ENCODE results near the gene PPM1K. TPM values are rescaled to one million over a fixed set of nuclear protein-coding genes. Genes with fewer than 3 reads are reported as not detected.

The PPM1K gene
- total RNA-seq, 1 experiment from 2014 or later: 4.2 TPM

DNA sequence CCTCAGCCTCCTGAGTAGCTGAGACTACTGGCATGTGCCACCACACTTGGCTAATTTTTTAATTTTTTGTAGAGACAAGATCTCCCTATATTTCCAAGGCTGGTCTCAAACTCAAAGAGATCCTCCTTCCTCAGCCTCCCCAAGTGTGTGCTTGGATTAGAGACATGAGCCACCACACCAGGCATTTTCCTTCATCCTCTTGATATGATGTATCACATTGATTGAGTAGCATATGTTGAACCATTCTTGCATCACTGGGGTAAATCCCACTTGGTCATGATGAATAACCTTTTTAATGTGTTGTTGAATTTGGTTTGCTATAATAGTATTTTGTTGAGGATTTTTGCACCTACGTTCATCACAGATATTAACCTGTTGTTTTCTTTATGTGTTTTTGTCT is 24.2 kb upstream of the PPM1K start:
- intact Hi-C loops (cut with micrococcal nuclease): no loop called here
- BruUV-seq (replicated peaks): no TSS peak
- Histone ChIP-seq H3K79me2 (ENCODE audit: insufficient read depth, low read length) (no peaks in the 10 kb centered on the region), H3K36me3 (ENCODE audit: control insufficient read depth in 1 of 2, insufficient read depth in 2 of 2, low read length in 2 of 2) (no peaks in the 10 kb centered on the region), H3K4me2 (ENCODE audit: low read length) (no peak overlapping the region), H3K9me2 (ENCODE audit: insufficient read depth) (no peaks in the 10 kb centered on the region), H4K20me1 (ENCODE audit: insufficient read depth) (no peaks in the 10 kb centered on the region), H3K27me3 (ENCODE audit: insufficient read depth, low read length) (no peaks in the 10 kb centered on the region), H3K4me1 (ENCODE audit: control insufficient read depth in 1 of 2, insufficient read depth in 2 of 2, low read length in 2 of 2) (no peaks in the 10 kb centered on the region), H2AFZ (ENCODE audit: low read depth, low read length, poor library complexity, severe bottlenecking) (no peak overlapping the region), H3K9ac (ENCODE audit: low read length) (no peak overlapping the region), H3K9me3 (ENCODE audit: control insufficient read depth in 1 of 2, insufficient read depth in 1 of 2, low read depth in 1 of 2, low read length in 2 of 2) (no peaks in the 10 kb centered on the region), H3K27ac (ENCODE audit: low read depth, low read length) (no peak overlapping the region), H3K4me3 (replicated peaks in 1 of 2; ENCODE audit: low read depth in 1 of 2, low read length in 2 of 2) (no peak overlapping the region)
- ChIA-PET RAD21 (ENCODE audit: low non-redundant PET in 1 of 2, low total read pairs in 2 of 2, uncharacterized antibody in 2 of 2, unreplicated experiment in 2 of 2) (no interaction called here), POLR2A (no interaction called here), CTCF (no interaction called here)
- no peak for DNase-seq (ENCODE audit: low read depth, low spot score)
- TF ChIP-seq, protein P1, sequence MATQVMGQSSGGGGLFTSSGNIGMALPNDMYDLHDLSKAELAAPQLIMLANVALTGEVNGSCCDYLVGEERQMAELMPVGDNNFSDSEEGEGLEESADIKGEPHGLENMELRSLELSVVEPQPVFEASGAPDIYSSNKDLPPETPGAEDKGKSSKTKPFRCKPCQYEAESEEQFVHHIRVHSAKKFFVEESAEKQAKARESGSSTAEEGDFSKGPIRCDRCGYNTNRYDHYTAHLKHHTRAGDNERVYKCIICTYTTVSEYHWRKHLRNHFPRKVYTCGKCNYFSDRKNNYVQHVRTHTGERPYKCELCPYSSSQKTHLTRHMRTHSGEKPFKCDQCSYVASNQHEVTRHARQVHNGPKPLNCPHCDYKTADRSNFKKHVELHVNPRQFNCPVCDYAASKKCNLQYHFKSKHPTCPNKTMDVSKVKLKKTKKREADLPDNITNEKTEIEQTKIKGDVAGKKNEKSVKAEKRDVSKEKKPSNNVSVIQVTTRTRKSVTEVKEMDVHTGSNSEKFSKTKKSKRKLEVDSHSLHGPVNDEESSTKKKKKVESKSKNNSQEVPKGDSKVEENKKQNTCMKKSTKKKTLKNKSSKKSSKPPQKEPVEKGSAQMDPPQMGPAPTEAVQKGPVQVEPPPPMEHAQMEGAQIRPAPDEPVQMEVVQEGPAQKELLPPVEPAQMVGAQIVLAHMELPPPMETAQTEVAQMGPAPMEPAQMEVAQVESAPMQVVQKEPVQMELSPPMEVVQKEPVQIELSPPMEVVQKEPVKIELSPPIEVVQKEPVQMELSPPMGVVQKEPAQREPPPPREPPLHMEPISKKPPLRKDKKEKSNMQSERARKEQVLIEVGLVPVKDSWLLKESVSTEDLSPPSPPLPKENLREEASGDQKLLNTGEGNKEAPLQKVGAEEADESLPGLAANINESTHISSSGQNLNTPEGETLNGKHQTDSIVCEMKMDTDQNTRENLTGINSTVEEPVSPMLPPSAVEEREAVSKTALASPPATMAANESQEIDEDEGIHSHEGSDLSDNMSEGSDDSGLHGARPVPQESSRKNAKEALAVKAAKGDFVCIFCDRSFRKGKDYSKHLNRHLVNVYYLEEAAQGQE (IDR thresholded peaks at IDR 0.05; ENCODE audit: low read depth): no peak
- TF ChIP-seq SP1 (IDR thresholded peaks at IDR 0.05; ENCODE audit: low read depth) (no peak), EZH2phosphoT487 (IDR thresholded peaks at IDR 0.05; ENCODE audit: borderline replicate concordance) (no peak), FOSL1 (IDR thresholded peaks at IDR 0.05; ENCODE audit: low read depth) (no peak), RAD21 (IDR thresholded peaks at IDR 0.05; ENCODE audit: low read depth) (no peak), EGR1 (IDR thresholded peaks at IDR 0.05; ENCODE audit: low read depth) (no peak), JUND (IDR thresholded peaks at IDR 0.05) (no peak), TCF7L2 (IDR thresholded peaks at IDR 0.05; ENCODE audit: borderline replicate concordance, extremely low read depth, insufficient read depth, insufficient read length) (no peak)
- TF ChIP-seq, protein P2, sequence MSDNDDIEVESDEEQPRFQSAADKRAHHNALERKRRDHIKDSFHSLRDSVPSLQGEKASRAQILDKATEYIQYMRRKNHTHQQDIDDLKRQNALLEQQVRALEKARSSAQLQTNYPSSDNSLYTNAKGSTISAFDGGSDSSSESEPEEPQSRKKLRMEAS (IDR thresholded peaks at IDR 0.05): no peak
- TF ChIP-seq, protein P3, sequence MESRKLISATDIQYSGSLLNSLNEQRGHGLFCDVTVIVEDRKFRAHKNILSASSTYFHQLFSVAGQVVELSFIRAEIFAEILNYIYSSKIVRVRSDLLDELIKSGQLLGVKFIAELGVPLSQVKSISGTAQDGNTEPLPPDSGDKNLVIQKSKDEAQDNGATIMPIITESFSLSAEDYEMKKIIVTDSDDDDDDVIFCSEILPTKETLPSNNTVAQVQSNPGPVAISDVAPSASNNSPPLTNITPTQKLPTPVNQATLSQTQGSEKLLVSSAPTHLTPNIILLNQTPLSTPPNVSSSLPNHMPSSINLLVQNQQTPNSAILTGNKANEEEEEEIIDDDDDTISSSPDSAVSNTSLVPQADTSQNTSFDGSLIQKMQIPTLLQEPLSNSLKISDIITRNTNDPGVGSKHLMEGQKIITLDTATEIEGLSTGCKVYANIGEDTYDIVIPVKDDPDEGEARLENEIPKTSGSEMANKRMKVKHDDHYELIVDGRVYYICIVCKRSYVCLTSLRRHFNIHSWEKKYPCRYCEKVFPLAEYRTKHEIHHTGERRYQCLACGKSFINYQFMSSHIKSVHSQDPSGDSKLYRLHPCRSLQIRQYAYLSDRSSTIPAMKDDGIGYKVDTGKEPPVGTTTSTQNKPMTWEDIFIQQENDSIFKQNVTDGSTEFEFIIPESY (IDR thresholded peaks at IDR 0.05; ENCODE audit: extremely low read depth, insufficient replicate concordance, low read length): no peak
- no peak for ATAC-seq

Measured in HCT116 (cell line).